Body of pancreas (tissue), 4 donors: ENCODE results near the gene TNFRSF12A.

Source experiments
- POLR2A ChIP-seq, 3 donors: fragments of 450-650 bp; IDR thresholded peaks; one replicate each; pipeline ENCODE4 v1.6.1; 2016; ENCODE audit warnings: antibody characterized with exemption in 3 of 3, mild to moderate bottlenecking in 2 of 3
- TF ChIP-seq, protein P1 (sequence below), 7 experiments: fragments of 450-650 bp in 4 of 7; fragments of 200-600 bp in 3 of 7; sonication (generic) in 3 of 7; IDR thresholded peaks; one replicate each; pipeline ENCODE4 v1.5.1; 2016 to 2019; ENCODE audit warnings: antibody characterized with exemption in 7 of 7

GRCh38 chr16:3036726-3037315 lies 16.7 kb downstream of the TNFRSF12A start, which contains the start of gene BICDL2:
- TF ChIP-seq, protein P1, sequence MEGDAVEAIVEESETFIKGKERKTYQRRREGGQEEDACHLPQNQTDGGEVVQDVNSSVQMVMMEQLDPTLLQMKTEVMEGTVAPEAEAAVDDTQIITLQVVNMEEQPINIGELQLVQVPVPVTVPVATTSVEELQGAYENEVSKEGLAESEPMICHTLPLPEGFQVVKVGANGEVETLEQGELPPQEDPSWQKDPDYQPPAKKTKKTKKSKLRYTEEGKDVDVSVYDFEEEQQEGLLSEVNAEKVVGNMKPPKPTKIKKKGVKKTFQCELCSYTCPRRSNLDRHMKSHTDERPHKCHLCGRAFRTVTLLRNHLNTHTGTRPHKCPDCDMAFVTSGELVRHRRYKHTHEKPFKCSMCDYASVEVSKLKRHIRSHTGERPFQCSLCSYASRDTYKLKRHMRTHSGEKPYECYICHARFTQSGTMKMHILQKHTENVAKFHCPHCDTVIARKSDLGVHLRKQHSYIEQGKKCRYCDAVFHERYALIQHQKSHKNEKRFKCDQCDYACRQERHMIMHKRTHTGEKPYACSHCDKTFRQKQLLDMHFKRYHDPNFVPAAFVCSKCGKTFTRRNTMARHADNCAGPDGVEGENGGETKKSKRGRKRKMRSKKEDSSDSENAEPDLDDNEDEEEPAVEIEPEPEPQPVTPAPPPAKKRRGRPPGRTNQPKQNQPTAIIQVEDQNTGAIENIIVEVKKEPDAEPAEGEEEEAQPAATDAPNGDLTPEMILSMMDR (IDR thresholded peaks at IDR 0.05) = no peak
- TF ChIP-seq POLR2A (IDR thresholded peaks at IDR 0.05) = peak in 2 of 3 donors; percentile 18 to 57
